ENCODE results near the gene ATP2A2.

The ATP2A2 gene

DNA sequence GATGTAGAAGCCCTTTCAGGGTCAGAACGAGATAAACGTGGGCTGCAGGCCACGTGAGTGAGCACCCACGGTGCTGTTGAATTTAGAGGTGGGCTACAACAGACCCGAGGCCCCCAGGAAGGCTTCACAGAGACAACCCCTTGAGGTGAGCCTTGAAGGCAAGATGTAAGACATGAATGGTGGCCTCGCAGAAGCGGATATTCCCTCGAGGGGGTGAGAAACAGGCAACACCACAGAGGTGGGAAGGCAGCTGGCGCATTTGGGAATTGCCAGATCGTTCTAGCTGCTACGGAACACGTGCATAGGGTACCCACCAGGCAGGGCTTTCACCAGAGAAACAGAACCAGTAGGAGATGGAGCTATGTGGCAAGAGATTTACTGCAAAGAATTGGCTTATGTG, 22.6 kb upstream of the ATP2A2 start:
- DNase-seq (ENCODE audit: low read depth, low spot score), result no peak

DNA sequence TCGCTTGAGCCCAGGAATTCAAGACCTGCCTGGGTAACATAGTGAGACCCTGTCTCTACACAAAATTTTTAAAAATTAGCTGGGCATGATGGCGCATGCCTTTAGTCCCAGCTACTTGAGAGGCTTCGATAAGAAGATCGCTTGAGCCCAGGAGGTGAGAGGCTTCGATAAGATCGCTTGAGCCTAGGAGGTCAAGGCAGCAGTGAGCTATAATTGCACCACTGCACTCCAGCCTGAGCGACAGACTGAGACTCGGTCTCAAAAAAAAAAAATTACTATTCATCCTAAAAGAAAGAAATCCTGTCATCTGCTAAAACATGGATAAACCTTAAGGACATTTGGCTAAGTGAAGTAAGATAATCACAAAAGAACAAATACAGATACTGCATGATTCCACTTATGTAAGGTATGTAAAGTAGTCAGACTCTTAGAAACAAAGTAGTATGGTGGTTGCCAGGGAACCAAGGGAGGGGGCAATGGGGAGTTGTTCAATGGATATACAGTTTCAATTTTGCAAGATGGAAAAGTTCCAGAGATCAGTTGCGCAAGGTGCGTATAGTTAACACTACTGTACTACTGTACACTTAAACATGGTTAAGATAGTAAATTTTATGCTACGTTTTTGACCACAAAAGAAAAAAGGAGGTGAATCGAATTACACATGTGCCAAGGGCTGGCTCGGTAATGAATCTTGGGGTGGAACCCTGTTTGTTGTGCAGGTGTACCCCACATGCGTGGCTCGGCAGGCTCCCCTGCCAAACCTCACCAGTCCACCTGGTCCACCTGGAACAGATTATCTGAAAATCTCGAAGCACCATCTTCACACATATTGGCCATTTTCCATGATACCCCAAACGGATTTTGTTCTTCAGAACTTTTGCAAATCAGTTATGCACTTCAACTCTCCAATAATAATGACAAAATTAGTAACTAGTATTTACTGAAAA, 18.3 kb upstream of the ATP2A2 start:
- no peak for DNase-seq (ENCODE audit: low read depth, low spot score)

DNA sequence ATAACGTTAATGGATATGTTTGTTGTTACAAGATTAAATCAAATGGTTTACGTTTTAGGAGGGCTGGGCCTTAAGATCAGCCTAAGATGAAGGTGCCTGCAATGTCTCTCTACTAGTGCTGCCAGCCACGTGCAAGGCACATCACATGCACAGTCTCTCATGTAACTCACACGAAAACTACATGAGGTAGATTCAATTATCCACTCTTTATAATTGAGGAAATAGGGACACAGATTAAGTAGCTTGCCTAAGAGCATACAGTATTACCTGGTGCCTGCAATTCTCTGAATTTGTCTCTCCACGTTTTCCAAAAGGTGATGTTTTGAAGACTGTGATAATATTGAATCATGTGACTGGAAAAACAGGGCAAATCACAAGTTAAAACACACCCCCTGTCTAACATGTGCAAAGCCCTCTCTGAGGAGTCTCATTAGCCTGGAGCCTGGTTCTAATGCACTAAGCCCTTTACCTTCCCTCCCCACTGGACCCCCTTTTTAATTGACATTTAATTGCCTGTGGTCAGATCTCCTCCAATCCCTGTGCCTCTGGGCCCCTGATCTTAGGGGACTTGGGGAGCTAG, 14.6 kb upstream of the ATP2A2 start:
- DNase-seq (ENCODE audit: low read depth, low spot score), result no peak

DNA sequence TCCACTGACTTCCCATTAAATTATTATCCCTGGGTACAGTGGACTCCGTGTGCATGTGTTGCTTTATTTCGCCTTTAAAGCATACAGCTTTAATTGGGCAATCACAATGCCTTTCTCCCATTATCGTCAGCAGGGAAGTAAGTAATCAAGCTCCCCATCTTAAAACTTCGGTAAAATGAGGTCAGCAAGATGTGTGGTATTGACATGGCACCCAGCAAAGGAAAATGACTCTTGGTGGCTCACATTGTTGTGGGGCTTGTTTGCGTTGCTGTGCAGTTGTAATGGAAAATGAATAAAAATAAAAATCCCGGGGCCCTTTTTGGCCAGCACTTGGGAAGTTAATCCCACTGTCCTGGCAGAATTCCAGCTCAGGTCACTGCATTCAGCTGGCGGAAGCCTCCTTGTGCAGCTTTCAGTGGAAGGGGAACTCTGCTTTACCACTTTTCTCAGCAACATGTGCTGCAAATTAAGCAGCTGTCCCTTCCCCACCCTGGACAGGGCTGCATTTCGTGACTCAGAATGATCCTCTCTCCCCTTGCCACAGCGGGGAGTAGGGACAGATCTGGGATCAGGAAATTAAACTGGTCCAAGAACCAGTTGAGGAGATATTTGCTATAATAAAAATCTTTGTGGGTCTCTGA, 13.9 kb upstream of the ATP2A2 start:
- DNase-seq (ENCODE audit: low read depth, low spot score), result peak; percentile 84

DNA sequence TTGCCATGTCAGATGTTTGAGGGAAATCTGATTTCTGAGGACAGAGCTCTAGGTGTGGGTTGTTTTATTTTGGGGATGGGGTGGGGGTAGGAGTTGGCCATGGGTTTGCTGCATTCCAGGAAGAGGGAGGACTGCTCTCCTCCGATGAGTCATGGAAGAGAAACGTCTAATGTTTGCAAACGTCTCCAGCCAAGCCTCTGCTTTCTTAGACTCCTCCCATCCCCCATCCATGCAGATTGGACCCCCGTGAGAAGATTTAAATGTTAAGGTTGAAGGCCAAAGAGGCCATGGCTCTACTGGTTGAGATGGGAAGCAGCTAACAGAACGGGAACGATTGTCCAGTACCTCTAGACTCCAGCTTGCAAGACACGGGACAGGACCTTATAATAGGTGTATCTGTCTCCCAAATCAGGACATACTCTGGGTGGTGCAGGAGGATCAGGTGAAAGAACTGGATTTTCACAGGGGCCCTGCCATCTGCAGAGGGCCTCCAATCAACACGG, 11.4 kb upstream of the ATP2A2 start:
- DNase-seq (ENCODE audit: low read depth, low spot score), result peak; percentile 77

DNA sequence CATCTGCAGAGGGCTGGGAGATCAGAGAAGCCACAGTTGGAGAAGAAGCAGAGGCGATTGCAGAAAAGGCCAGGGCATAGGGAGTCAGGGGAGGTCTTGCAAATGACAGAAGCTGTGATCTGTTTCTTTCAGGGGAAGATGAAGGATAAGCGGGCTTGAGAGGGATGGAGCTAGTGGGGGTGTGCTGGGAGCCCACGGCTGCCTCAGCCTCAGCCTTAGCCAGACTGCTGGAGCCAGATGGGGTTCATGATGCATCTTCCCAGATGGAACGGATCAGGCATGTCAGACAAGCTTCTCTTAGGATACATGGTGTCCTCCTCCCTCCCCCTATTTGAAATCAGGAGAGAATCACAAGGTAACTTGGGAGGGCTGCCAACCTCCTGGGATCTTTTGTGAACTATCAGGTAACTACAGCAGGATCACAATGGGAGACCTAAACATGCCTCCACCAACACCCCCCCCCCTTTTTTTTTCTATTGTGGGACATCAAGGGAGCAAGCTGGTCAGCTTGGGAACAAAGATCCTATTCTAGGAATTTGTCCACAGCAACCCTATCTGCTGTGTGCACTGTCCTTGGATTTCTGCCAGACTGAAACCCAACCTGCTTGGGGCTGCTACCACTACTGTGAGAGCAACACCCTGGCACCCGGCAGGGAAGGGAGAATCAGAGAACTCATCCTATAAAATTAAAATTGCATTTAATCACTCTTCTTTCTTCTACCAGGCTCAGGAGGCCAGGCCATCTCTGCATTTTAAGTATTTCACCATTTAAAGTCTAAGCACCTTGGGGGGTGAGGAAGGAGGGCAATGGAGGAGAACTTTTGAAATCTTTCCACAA, 10.7 kb upstream of the ATP2A2 start:
- DNase-seq (ENCODE audit: low read depth, low spot score), result peak; percentile 47

- DNase-seq (ENCODE audit: low read depth, low spot score), result no peak
These were observed 10.0 kb upstream of the ATP2A2 start for GRCh38 chr12:110271015-110271414.

- DNase-seq (ENCODE audit: low read depth, low spot score), result no peak
These were observed 3.4 kb upstream of the ATP2A2 start for GRCh38 chr12:110277530-110278254.

DNA sequence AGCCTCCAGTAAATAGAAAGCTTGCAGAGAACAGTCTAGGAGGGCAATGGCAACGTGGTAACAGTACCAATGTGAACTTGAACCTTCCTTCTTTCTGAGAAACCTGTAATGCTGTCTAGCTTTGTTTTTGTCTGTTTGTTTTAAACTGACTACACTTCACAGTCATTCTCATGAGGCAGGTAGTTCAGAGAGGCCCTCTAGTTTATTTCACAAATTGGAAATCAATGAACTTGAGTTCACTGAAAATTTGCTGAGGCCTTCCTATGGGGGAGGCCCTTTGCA, 2.9 kb upstream of the ATP2A2 start:
- no peak for DNase-seq (ENCODE audit: low read depth, low spot score)

- DNase-seq (ENCODE audit: low read depth, low spot score), result no peak
These were observed 1.3 kb upstream of the ATP2A2 start for GRCh38 chr12:110279566-110280375.

- DNase-seq (ENCODE audit: low read depth, low spot score), result peak; percentile 75
These were observed 662 bp upstream of the ATP2A2 start for GRCh38 chr12:110280392-110280778.

DNA sequence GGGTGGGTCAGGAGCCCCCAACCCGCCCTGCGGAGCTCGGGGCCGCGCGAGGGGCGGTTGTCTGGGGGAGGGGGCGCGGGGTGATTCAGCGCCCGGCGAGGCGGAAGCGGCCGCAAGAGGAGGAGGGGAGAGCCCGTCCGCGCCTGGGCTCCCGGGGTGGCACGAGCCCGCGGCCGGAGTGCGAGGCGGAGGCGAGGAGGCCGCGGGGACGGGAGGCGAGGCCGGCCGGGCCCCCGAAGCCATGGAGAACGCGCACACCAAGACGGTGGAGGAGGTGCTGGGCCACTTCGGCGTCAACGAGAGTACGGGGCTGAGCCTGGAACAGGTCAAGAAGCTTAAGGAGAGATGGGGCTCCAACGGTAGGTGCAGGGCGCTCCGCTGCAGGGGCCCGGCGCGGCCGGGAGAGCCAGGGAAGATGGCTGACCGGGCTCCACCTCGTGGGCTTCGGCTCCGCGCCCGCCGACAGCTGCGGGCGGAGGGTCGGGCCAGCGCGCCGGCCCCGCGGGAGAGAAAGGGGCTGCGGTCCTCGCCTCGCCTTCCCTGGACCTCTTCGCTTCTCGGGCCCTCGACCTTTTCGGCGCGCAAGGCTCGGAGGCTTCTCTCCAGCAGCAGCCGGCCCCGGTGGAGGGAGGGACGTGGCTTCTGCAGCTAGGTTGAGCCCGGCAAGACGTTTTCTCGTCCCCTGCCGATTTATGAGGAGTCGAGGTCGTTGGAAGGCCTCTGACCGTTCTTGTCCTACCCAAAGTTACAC, 677 bp downstream of the ATP2A2 start:
- DNase-seq (ENCODE audit: low read depth, low spot score), result peak; percentile 84

DNA sequence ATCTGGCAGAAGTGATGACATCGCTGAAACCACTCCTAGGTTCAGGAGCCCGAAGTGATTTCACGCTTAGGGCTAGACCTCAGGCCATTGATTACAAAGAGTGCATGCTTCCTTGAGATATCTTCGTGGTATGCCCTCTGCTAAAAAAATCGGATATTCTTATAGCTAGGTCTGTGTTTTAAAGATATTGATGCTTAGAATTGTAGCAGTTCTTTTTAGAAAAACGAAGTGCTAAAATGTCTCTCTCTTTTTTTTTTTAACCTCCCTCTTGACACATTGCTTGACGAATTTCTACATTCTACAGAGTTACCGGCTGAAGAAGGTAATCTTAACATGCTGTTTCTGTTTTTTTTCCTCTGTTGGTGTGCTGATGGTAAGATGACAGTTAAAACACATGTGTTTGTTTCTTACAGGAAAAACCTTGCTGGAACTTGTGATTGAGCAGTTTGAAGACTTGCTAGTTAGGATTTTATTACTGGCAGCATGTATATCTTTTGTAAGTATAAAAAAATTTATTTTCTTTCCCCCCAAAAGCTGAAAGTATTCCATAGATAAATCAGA, 1.3 kb downstream of the ATP2A2 start:
- DNase-seq (ENCODE audit: low read depth, low spot score), result no peak

DNA sequence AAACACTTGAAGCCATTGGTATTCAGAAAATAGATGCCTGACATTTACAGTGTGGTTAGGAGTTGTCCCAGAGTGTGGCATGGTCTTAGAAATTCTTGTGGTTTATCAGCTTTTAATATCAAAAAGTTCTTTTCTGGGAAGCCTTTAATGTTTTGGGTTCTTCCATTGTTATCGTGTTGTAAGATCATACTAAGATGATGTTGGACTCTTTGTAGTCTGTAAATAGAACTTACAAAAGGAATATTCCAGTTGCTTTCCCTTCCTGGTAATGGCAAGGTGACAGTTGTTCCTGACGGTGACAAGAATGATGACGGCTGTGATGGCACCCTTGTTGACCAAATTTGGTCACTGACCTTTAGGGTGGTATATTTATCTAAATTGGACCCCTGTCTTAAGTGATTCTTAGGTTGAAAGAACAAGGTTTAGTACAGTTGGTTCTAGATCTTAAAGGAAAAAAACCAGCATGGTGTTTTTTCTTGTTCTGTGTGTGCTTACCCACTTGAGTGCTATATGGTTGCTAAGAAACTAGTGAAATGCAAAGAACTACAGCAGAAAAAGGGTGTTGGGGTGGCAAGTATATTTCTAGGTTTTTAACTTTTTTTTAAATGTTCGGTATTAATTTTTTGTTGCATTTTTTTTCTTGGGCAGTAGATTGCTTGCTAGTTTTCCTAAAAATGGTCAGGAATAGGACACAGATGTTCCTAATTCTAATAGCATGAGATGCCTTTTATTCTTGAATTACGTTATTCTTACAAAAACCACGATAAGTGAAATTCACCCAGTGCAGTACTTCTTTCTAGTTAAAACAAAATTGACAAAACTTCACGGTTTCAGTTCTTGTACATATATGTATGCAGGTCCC, 2.1 kb downstream of the ATP2A2 start:
- DNase-seq (ENCODE audit: low read depth, low spot score), result peak; percentile 23

GRCh38 chr12:110284597-110284996, 3.5 kb downstream of the ATP2A2 start:
- DNase-seq (ENCODE audit: low read depth, low spot score), result no peak

- no peak for DNase-seq (ENCODE audit: low read depth, low spot score)
These were observed 5.6 kb downstream of the ATP2A2 start for GRCh38 chr12:110286623-110287022.

DNA sequence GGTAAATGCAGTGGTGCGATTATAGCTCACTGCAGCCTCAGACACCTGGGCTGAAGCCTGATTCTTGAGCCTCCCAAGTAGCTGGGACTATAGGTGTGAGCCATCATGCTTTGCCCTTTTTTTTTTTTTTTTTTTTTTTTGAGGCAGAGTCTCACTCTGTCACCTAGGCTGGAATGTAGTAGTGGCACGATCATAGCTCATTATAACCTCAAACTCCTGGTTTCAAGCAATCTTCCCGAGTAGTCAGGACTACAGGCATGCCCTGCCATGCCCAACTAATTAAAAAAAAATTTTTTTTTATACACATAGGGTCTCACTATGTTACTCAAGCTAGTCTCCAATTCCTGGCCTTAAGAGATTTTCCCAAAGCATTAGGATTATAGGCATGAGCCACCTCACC, 6.9 kb downstream of the ATP2A2 start:
- DNase-seq (ENCODE audit: low read depth, low spot score), result no peak

GRCh38 chr12:110289044-110289710, 8.1 kb downstream of the ATP2A2 start:
- peak; percentile 16 for DNase-seq (ENCODE audit: low read depth, low spot score)
